Measurements from ENCODE around the gene PDLIM7.

PDLIM7 gene

GRCh38 chr5:177455661-177456590 lies 41.5 kb downstream of the PDLIM7 start:
- peak; percentile 93 for DNase-seq (ENCODE audit: low spot score)

GRCh38 chr5:177455036-177455660 lies 42.3 kb downstream of the PDLIM7 start:
- peak; percentile 90 for DNase-seq (ENCODE audit: low spot score)

GRCh38 chr5:177454397-177455035 lies 42.9 kb downstream of the PDLIM7 start:
- peak; percentile 93 for DNase-seq (ENCODE audit: low spot score)

- no peak for DNase-seq (ENCODE audit: low spot score)
Observed at GRCh38 chr5:177453852-177454396, 43.5 kb downstream of the PDLIM7 start.

GRCh38 chr5:177452688-177453638 lies 44.4 kb downstream of the PDLIM7 start:
- no peak for DNase-seq (ENCODE audit: low spot score)

- DNase-seq (ENCODE audit: low spot score): no peak
Observed at GRCh38 chr5:177450667-177451424, 46.6 kb downstream of the PDLIM7 start.

GRCh38 chr5:177449140-177450061 lies 48.0 kb downstream of the PDLIM7 start:
- DNase-seq (ENCODE audit: low spot score): no peak

GRCh38 chr5:177448244-177448950 lies 49.0 kb downstream of the PDLIM7 start:
- DNase-seq (ENCODE audit: low spot score): no peak

GRCh38 chr5:177447611-177448243 lies 49.7 kb downstream of the PDLIM7 start:
- DNase-seq (ENCODE audit: low spot score): no peak

GRCh38 chr5:177447066-177447610 lies 50.3 kb downstream of the PDLIM7 start:
- peak; percentile 82 for DNase-seq (ENCODE audit: low spot score)

- peak; percentile 74 for DNase-seq (ENCODE audit: low spot score)
Observed at GRCh38 chr5:177446200-177447065, 51.0 kb downstream of the PDLIM7 start, which contains the start of gene PRR7. TSS of gene PRR7 (plus strand) at chr5:177446814. CDS start at chr5:177455068, 8,254 bp downstream.

- no peak for DNase-seq (ENCODE audit: low spot score)
Observed at GRCh38 chr5:177445917-177446199, 51.5 kb downstream of the PDLIM7 start.

GRCh38 chr5:177445052-177445916 lies 52.1 kb downstream of the PDLIM7 start:
- DNase-seq (ENCODE audit: low spot score): peak; percentile 31

- DNase-seq (ENCODE audit: low spot score): peak; percentile 36
Observed at GRCh38 chr5:177444106-177445051, 53.0 kb downstream of the PDLIM7 start.
